Adipocyte (in vitro differentiated cells): ENCODE measurements around the gene ZNF574.

ENCODE experiments used
- DNase-seq: peaks from one replicate; pipeline ENCODE4 v3.0.0-alpha.2; 2015; ENCODE audit warnings: low read depth
- H3K27me3 ChIP-seq: replicated peaks from 2 replicates; pipeline ENCODE4 v1.7.0; 2013; ENCODE audit warnings: mild to moderate bottlenecking, low read length, moderate library complexity; ENCODE audit not compliant: control insufficient read depth, insufficient read depth
- H3K36me3 ChIP-seq: 2 replicates; pipeline ENCODE4 v1.7.0; 2013; ENCODE audit warnings: low read length, mild to moderate bottlenecking, moderate library complexity; ENCODE audit not compliant: control insufficient read depth, insufficient read depth, severe bottlenecking
- H3K4me1 ChIP-seq: 2 replicates; pipeline ENCODE4 v1.7.0; 2013; ENCODE audit warnings: mild to moderate bottlenecking, low read length, moderate library complexity; ENCODE audit not compliant: control insufficient read depth, insufficient read depth
- H3K4me3 ChIP-seq: 2 replicates; pipeline ENCODE4 v1.7.0; 2013; ENCODE audit warnings: mild to moderate bottlenecking, low read length, moderate library complexity
- H3K9ac ChIP-seq: 2 replicates; pipeline ENCODE4 v1.7.0; 2013; ENCODE audit warnings: mild to moderate bottlenecking, low read length, moderate library complexity
- H3K9me3 ChIP-seq: 2 replicates; pipeline ENCODE4 v1.7.0; 2013; ENCODE audit warnings: mild to moderate bottlenecking, low read length, moderate library complexity; ENCODE audit not compliant: control insufficient read depth

The ZNF574 gene

DNA sequence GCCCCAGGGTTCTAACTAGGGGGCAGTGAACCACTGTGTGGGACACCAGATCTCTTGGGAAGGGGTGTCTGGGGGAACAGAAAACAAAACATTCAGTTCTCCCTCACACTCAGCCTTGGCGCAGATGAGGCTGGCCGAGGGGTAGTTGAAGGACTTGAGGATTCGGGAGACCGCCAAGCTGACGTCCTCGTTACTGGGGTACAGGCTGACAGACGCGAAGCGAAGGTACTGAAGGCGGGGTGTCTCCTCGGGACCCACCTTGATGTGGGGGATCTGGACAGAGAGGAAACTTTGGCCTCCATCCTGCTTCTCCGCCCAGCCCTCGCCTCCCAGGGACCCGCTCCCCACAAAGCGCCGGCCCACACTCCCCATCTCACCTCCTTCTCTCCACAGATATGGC is 13.6 kb upstream of the ZNF574 start:
- no peak overlapping the region for H3K4me3 ChIP-seq
- H3K9me3 ChIP-seq: no peaks in the 10 kb centered on the region
- H3K27me3 ChIP-seq: peaks cover 63% of the 10 kb centered on the region
- no peaks in the 10 kb centered on the region for H3K4me1 ChIP-seq
- H3K36me3 ChIP-seq: no peaks in the 10 kb centered on the region
- DNase-seq: no peak
- no peak overlapping the region for H3K9ac ChIP-seq

DNA sequence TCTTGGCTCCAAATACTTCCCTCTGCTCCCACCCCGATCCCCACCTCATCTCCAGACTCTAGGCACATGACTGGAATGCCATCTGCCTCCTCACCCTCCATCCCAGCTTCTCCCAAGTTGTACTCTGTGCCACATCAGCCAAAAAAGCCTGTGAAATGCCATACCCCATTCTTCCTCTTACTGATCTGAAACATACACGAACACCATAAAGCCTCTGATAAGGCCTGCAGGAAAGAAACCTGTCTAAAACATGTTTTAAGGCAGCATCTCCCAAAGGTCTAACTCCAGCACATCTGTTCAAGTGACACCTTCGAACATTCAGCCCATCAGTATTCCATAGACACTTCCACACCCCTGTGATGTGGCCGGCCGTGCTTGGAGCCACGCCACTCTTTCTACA is 11.5 kb upstream of the ZNF574 start:
- no peak overlapping the region for H3K4me3 ChIP-seq
- no peak overlapping the region for H3K9ac ChIP-seq
- DNase-seq: no peak
- peaks cover 69% of the 10 kb centered on the region for H3K27me3 ChIP-seq
- H3K36me3 ChIP-seq: no peaks in the 10 kb centered on the region
- H3K9me3 ChIP-seq: no peaks in the 10 kb centered on the region
- no peaks in the 10 kb centered on the region for H3K4me1 ChIP-seq

GRCh38 chr19:42065051-42065450 is 10.9 kb upstream of the ZNF574 start:
- H3K4me3 ChIP-seq: no peak overlapping the region
- no peaks in the 10 kb centered on the region for H3K4me1 ChIP-seq
- peaks cover 68% of the 10 kb centered on the region for H3K27me3 ChIP-seq
- DNase-seq: no peak
- no peaks in the 10 kb centered on the region for H3K9me3 ChIP-seq
- no peaks in the 10 kb centered on the region for H3K36me3 ChIP-seq
- H3K9ac ChIP-seq: no peak overlapping the region

DNA sequence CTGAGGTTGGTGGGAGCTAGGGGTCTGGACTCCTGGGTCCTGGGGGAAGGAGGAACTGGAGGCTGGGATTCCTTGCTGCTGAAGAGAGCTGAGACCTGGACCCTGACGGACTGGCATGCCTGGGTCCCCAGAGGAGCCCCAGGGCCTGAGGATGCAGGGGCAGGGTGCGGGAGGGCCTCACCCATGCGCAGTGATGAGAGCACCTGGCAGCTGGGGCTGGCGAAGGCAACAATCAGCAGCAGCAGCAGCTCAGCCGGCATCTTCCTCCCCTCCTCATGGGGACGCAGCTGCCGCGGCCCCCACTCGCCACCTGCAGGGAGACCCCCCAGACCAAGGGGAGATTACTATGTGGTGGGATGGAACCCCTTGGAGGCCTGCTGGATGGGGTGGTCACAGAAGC is 10.5 kb upstream of the ZNF574 start:
- H3K9me3 ChIP-seq: no peaks in the 10 kb centered on the region
- no peaks in the 10 kb centered on the region for H3K36me3 ChIP-seq
- no peak overlapping the region for H3K4me3 ChIP-seq
- DNase-seq: no peak
- H3K27me3 ChIP-seq: peaks cover 66% of the 10 kb centered on the region
- no peaks in the 10 kb centered on the region for H3K4me1 ChIP-seq
- no peak overlapping the region for H3K9ac ChIP-seq

DNA sequence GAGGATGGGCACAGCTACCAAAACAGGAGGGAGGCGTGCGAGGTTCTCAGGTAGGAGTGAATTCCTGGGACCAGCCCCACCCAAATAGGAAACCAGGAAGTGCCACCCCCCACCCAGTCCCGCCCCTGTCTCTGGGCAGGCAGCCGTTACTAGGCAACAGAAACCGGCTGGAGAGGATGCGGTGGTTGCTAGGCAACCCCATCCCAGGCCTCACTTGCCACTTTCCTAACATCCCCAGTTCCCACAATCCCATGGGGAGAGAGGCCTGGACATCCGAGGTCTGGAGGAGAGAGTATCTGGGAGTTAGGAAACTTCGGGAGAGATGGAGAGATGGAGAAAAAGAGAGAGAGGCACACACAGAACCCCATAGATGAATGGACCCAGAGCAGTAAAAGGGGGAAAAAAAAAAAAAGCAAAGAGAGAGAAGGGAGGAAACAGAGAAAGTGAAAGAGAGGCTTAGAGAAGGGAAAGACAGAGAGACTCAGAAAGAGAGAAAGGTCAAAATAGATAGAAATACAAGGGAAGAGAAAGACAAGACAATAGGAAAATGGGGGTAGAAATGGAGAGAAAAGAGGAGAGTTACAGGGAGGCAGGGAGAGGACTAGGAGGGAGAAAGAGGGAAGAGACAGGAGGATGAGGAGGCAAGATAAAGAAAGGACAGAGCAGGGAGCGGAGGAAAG is 9.8 kb upstream of the ZNF574 start:
- DNase-seq: no peak
- Histone ChIP-seq H3K27me3 (peaks cover 71% of the 10 kb centered on the region), H3K9me3 (no peaks in the 10 kb centered on the region), H3K4me3 (no peak overlapping the region), H3K4me1 (no peaks in the 10 kb centered on the region), H3K9ac (no peak overlapping the region), H3K36me3 (no peaks in the 10 kb centered on the region)

- H3K4me1 ChIP-seq: no peaks in the 10 kb centered on the region
- H3K27me3 ChIP-seq: peaks cover 64% of the 10 kb centered on the region
- no peak overlapping the region for H3K4me3 ChIP-seq
Observed at GRCh38 chr19:42067315-42067888, 8.6 kb upstream of the ZNF574 start.

DNA sequence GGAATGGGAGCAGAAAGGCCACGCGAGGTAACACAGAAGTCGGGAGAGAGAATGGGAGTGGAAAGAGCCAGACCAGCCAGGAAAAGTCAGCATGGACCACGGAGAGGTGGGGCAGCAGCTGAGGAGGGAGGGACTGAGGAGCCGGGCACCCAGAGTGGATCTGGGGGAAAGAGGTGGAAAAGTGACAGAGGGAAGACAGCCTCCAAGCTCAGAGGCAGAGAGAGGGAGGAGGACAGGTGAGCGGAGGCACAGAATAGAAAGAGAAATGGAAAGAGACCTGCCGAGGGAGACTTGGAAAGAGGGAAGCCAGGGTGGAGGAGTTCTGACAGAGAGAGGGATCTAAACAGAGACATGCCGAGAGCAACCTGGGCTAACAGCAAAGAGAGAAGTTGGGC is 7.6 kb upstream of the ZNF574 start:
- H3K4me3 ChIP-seq: no peak overlapping the region
- peaks cover 57% of the 10 kb centered on the region for H3K27me3 ChIP-seq
- no peaks in the 10 kb centered on the region for H3K9me3 ChIP-seq
- H3K4me1 ChIP-seq: no peaks in the 10 kb centered on the region
- no peaks in the 10 kb centered on the region for H3K36me3 ChIP-seq
- no peak for DNase-seq
- no peak overlapping the region for H3K9ac ChIP-seq

More at GRCh38 chr19:42067315-42067888, 8.6 kb upstream of the ZNF574 start:
- H3K9ac ChIP-seq: no peak overlapping the region
- H3K9me3 ChIP-seq: no peaks in the 10 kb centered on the region
- no peaks in the 10 kb centered on the region for H3K36me3 ChIP-seq
- no peak for DNase-seq

GRCh38 chr19:42068756-42069571 is 7.0 kb upstream of the ZNF574 start:
- DNase-seq: no peak
- H3K4me3 ChIP-seq: no peak overlapping the region

DNA sequence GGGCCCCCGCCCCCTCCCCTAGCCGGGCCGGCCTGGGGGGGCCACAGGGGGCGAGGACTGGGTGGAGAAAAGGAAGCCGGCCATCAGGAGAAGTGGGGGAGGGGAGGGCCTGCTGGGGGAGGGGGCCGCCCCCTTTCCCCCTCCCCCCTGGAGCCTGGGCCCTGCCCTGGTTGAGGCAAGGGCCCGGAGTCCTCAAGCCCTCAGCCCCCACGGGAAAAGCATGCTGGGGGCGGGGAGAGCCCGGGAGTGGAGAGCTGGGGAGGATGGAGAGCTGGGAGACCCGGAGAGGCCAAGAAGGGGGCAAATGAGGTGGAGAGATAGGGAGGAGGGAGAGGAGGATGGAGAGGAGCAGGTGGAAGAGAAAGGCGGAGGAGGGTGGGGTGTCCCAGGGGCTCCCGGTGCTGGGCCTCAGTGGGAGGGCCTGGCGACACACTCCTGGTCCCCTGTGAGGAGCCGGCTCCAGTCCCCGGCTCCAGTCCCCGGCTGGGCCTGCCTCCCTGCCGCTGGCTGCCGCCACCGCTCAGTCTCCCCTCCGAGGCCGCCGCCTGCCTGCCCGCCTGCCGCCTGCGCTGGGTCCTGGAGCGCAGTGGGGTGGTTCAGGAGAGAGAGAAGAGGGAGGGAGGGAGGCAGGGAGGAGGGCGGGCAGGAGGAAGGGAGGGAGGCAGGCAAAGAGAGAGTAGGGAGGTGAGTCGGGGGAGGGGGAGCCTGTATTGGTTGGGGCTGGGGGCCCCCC is 6.2 kb upstream of the ZNF574 start, which contains the start of gene GRIK5:
Gene GRIK5, minus strand, starts transcription at position 588 of the 733 bp plus-strand sequence. CDS start 4,436 bp downstream, outside the sequence.
- peak; percentile 7 for DNase-seq
- H3K9me3 ChIP-seq: no peaks in the 10 kb centered on the region
- H3K4me1 ChIP-seq: peaks cover 1% of the 10 kb centered on the region
- no peaks in the 10 kb centered on the region for H3K36me3 ChIP-seq
- peaks cover 46% of the 10 kb centered on the region for H3K27me3 ChIP-seq
- H3K9ac ChIP-seq: no peak within 1 kb of the TSS
- no peak within 1 kb of the TSS for H3K4me3 ChIP-seq

More at GRCh38 chr19:42068756-42069571, 7.0 kb upstream of the ZNF574 start:
- Histone ChIP-seq H3K36me3 (no peaks in the 10 kb centered on the region), H3K9ac (no peak overlapping the region), H3K9me3 (no peaks in the 10 kb centered on the region), H3K4me1 (no peaks in the 10 kb centered on the region), H3K27me3 (peaks cover 55% of the 10 kb centered on the region)

DNA sequence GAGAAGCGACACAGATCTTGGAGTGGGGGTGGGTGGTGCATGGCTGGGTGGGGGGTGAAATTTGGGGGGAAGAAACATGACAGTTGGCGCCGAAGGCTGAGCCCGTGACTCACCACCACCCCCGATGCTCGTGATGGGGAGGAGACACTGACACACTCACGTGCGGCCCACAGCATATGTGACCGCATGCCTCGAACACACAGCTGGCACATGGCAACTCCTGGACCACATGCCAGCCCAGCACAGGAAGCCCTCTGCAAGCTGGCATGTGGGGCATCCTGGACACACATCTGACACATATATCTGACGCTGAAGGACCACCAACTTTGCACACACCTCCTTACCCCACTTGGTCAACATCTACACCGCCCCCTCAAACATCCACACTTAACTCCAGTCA is 4.7 kb upstream of the ZNF574 start:
- Histone ChIP-seq H3K4me1 (peaks cover 6% of the 10 kb centered on the region), H3K36me3 (no peaks in the 10 kb centered on the region), H3K27me3 (peaks cover 33% of the 10 kb centered on the region), H3K9me3 (no peaks in the 10 kb centered on the region), H3K4me3 (no peak overlapping the region), H3K9ac (no peak overlapping the region)
- DNase-seq: no peak
